ENCODE results near the gene DNAH14.

DNAH14 gene

DNA sequence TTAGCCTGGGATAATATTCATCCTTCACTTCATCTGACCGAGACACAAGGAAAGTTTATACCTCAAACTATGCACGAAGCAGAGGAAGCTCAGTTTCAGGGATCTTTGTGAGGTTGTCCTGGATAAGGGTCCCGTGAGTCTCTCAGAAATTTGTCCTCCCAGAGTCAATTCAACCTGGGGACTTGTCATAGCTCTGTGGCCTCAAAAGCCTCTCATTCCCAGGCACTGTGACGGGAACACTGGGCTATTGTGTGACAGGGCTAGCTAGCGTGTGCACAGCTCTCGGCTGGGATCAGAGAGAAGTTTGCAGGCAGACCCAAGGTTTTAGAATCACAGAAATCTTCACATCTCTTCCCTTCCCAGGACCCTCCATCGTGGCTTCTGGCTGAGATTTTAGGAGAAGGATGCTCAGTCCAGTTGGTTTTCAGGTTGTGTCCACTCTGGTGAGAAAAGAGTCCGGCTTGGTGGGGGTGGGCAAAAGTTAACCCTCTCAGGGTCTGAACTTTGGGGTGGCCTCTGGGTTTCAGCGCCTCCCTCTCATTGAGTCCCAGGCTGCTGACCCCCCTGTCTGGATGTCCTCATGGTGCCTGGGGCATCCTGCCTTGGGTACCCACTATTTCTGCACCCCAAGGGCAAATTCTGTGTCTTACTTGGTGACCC is 518.8 kb downstream of the DNAH14 start:
- Histone ChIP-seq H3K36me3 (ENCODE audit: control insufficient read depth in 2 of 2, insufficient read depth in 1 of 2, low read length in 2 of 2) (no peaks in the 10 kb centered on the region), H3K27ac (ENCODE audit: extremely low read depth, low read depth, low read length) (no peak overlapping the region), H3K4me1 (ENCODE audit: control insufficient read depth, insufficient read depth, low read length) (0 out of 2 replicates have a peak, but pooled peaks cover 2% of the 10 kb centered on the region), H3K9me3 (ENCODE audit: control insufficient read depth, insufficient read depth, low read depth, low read length) (no peaks in the 10 kb centered on the region), H3K4me3 (ENCODE audit: low read depth, low read length) (no peak overlapping the region)
- CTCF ChIA-PET: interaction anchor here (0.5 to 0.6 kb wide), 2 partner anchors 975 to 1184 kb away, joined by 3 read pairs; no protein-coding TSS in a partner anchor
- POLR2A ChIA-PET: no interaction called here
- TF ChIP-seq, protein P1, sequence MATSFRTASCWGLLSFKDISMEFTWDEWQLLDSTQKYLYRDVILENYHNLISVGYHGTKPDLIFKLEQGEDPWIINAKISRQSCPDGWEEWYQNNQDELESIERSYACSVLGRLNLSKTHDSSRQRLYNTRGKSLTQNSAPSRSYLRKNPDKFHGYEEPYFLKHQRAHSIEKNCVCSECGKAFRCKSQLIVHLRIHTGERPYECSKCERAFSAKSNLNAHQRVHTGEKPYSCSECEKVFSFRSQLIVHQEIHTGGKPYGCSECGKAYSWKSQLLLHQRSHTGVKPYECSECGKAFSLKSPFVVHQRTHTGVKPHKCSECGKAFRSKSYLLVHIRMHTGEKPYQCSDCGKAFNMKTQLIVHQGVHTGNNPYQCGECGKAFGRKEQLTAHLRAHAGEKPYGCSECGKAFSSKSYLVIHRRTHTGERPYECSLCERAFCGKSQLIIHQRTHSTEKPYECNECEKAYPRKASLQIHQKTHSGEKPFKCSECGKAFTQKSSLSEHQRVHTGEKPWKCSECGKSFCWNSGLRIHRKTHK (tag by site-specific recombination; IDR thresholded peaks at IDR 0.05): no peak
- TF ChIP-seq KLF10 (tag by site-specific recombination; IDR thresholded peaks at IDR 0.05): no peak
- TF ChIP-seq SP2 (tag by site-specific recombination; IDR thresholded peaks at IDR 0.05): no peak
- no peak for TF ChIP-seq ZNF133 (tag by site-specific recombination; IDR thresholded peaks at IDR 0.05)
- TF ChIP-seq ZNF433 (tag by site-specific recombination; IDR thresholded peaks at IDR 0.05; ENCODE audit: low read depth): no peak
- no peak for TF ChIP-seq ZNF777 (tag by site-specific recombination; IDR thresholded peaks at IDR 0.05; ENCODE audit: borderline replicate concordance)
- no peak for TF ChIP-seq ZNF140 (tag by site-specific recombination; IDR thresholded peaks at IDR 0.05)
- no peak for TF ChIP-seq ZNF157 (tag by site-specific recombination; IDR thresholded peaks at IDR 0.05)
- TF ChIP-seq, protein P2, sequence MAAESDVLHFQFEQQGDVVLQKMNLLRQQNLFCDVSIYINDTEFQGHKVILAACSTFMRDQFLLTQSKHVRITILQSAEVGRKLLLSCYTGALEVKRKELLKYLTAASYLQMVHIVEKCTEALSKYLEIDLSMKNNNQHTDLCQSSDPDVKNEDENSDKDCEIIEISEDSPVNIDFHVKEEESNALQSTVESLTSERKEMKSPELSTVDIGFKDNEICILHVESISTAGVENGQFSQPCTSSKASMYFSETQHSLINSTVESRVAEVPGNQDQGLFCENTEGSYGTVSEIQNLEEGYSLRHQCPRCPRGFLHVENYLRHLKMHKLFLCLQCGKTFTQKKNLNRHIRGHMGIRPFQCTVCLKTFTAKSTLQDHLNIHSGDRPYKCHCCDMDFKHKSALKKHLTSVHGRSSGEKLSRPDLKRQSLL (tag by site-specific recombination; IDR thresholded peaks at IDR 0.05): no peak
- TF ChIP-seq ZXDB (tag by site-specific recombination; IDR thresholded peaks at IDR 0.05): no peak
- TF ChIP-seq, protein P3, sequence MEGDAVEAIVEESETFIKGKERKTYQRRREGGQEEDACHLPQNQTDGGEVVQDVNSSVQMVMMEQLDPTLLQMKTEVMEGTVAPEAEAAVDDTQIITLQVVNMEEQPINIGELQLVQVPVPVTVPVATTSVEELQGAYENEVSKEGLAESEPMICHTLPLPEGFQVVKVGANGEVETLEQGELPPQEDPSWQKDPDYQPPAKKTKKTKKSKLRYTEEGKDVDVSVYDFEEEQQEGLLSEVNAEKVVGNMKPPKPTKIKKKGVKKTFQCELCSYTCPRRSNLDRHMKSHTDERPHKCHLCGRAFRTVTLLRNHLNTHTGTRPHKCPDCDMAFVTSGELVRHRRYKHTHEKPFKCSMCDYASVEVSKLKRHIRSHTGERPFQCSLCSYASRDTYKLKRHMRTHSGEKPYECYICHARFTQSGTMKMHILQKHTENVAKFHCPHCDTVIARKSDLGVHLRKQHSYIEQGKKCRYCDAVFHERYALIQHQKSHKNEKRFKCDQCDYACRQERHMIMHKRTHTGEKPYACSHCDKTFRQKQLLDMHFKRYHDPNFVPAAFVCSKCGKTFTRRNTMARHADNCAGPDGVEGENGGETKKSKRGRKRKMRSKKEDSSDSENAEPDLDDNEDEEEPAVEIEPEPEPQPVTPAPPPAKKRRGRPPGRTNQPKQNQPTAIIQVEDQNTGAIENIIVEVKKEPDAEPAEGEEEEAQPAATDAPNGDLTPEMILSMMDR (tag by site-specific recombination; IDR thresholded peaks at IDR 0.05): no peak
- TF ChIP-seq ZNF560 (tag by site-specific recombination; IDR thresholded peaks at IDR 0.05; ENCODE audit: borderline replicate concordance): no peak
- TF ChIP-seq ZNF155 (tag by site-specific recombination; IDR thresholded peaks at IDR 0.05): no peak
- TF ChIP-seq ZNF514 (tag by site-specific recombination; IDR thresholded peaks at IDR 0.05): no peak
